ENCODE results near the gene KANSL1. TPM values are rescaled to one million over a fixed set of nuclear protein-coding genes. Genes with fewer than 3 reads are reported as not detected.
"Not testable (repeated sequence)": the region's sequence is repeated elsewhere in the genome, so short reads cannot be mapped to it uniquely, and the experiment has no call there.

Gene KANSL1
- total RNA-seq, 1 experiment from 2014 or later: 55.5 TPM

GRCh38 chr17:46180185-46180891 lies 12.9 kb downstream of the KANSL1 start:
- H3K4me3 ChIP-seq (ENCODE audit: low read depth in 2 of 2, low read length in 2 of 2); H3K27me3 ChIP-seq (ENCODE audit: control insufficient read depth, insufficient read depth, low read length); BruUV-seq (replicated peaks); in situ Hi-C loops (cut with HindIII; ENCODE audit: low pct_unique_long_range_greater_than_20kb, low sequenced_read_pairs); H3K36me3 ChIP-seq (ENCODE audit: control insufficient read depth, insufficient read depth, low read length); H3K9me3 ChIP-seq (ENCODE audit: control insufficient read depth, insufficient read depth, low read depth, low read length); intact Hi-C loops (cut with micrococcal nuclease; ENCODE audit: unreplicated experiment); ATAC-seq; DNase-seq (ENCODE audit: low read depth, low spot score); H3K27ac ChIP-seq (ENCODE audit: low read length): not testable (repeated sequence)
- H3K4me1 ChIP-seq (ENCODE audit: control insufficient read depth, insufficient read depth, low read length): peaks cover 35% of the 10 kb centered on the region
- CTCF ChIA-PET: interaction anchor here (0.8 to 1.4 kb wide), 2 partner anchors 13 to 71 kb away, joined by 3 to 9 read pairs; partner anchors contain the start of gene KANSL1
- POLR2A ChIA-PET: interaction anchor here (0.6 to 0.7 kb wide), 2 partner anchors 8 to 10 kb away, joined by 3 read pairs; no protein-coding TSS in a partner anchor

GRCh38 chr17:46179375-46179999 lies 13.7 kb downstream of the KANSL1 start:
- Histone ChIP-seq H3K4me3 (ENCODE audit: low read depth in 2 of 2, low read length in 2 of 2) (no peak overlapping the region), H3K36me3 (ENCODE audit: control insufficient read depth, insufficient read depth, low read length) (no peaks in the 10 kb centered on the region), H3K4me1 (ENCODE audit: control insufficient read depth, insufficient read depth, low read length) (peaks cover 35% of the 10 kb centered on the region), H3K27ac (ENCODE audit: low read length) (no peak overlapping the region), H3K9me3 (ENCODE audit: control insufficient read depth, insufficient read depth, low read depth, low read length) (no peaks in the 10 kb centered on the region), H3K27me3 (ENCODE audit: control insufficient read depth, insufficient read depth, low read length) (no peaks in the 10 kb centered on the region)
- in situ Hi-C loops (cut with HindIII; ENCODE audit: low pct_unique_long_range_greater_than_20kb, low sequenced_read_pairs): no loop called here
- TF ChIP-seq POLR2AphosphoS5 (IDR thresholded peaks at IDR 0.05; ENCODE audit: low read depth, low read length) (no peak), TCF7L2 (IDR thresholded peaks at IDR 0.05; ENCODE audit: low read depth, low read length) (no peak), SIN3A (IDR thresholded peaks at IDR 0.05; ENCODE audit: borderline replicate concordance, insufficient read depth, low read depth, low read length) (no peak), CTCF (IDR thresholded peaks at IDR 0.05) (no peak), REST (IDR thresholded peaks at IDR 0.05; ENCODE audit: insufficient read depth in 1 of 2, low read depth in 2 of 2, low read length in 1 of 2) (no peak)
- intact Hi-C loops (cut with micrococcal nuclease; ENCODE audit: unreplicated experiment): no loop called here
- ChIA-PET POLR2A (interaction anchor here (0.6 to 0.7 kb wide), 2 partner anchors 10 to 13 kb away, joined by 3 to 4 read pairs; no protein-coding TSS in a partner anchor), CTCF (interaction anchor here (0.8 kb wide), 1 partner anchor 13 kb away, joined by 4 read pairs; the partner anchor contains the start of gene KANSL1)
- no peak for DNase-seq (ENCODE audit: low read depth, low spot score)
- no TSS peak for BruUV-seq (replicated peaks)
- ATAC-seq: no peak
